GM23248 (cell line): Measurements from ENCODE around the gene AKAP3.

Source experiments
- EZH2 ChIP-seq: fragments of 200-600 bp; sonication (generic); IDR thresholded peaks from 2 replicates; pipeline ENCODE4 v1.6.1; 2018; ENCODE audit warnings: antibody characterized with exemption, mild to moderate bottlenecking; ENCODE audit not compliant: insufficient read depth, poor library complexity, severe bottlenecking
- EZH2phosphoT487 ChIP-seq: fragments of 200-600 bp; sonication (generic); IDR thresholded peaks from 2 replicates; pipeline ENCODE4 v1.6.1; 2018; ENCODE audit warnings: antibody characterized with exemption, moderate library complexity, mild to moderate bottlenecking, low read depth; ENCODE audit not compliant: insufficient read depth

GRCh38 chr12:4648104-4648500 is 749 bp downstream of the AKAP3 start:
- TF ChIP-seq EZH2 (no peak), EZH2phosphoT487 (no peak)
